K562 (cell line): ENCODE results near the gene LMAN2. TPM values are rescaled to one million over a fixed set of nuclear protein-coding genes. Genes with fewer than 3 reads are reported as not detected.
A peak's percentile ranks its signal among the peaks of the same experiment; 100 is the strongest.

Source experiments
- BDP1 ChIP-seq: IDR thresholded peaks from 3 replicates; pipeline ENCODE4 v1.6.1; 2011; ENCODE audit not compliant: insufficient read length, insufficient read depth
- CBX3 ChIP-seq, 2 experiments: IDR thresholded peaks; 1 replicate in 1 of 2; 2 replicates in 1 of 2; pipeline ENCODE4 v1.6.1; 2012; ENCODE audit warnings: inconsistent platforms in 2 of 2, low read length in 2 of 2, borderline replicate concordance in 1 of 2, control low read depth in 1 of 2
- FIP1L1 ChIP-seq: fragments of 200-400 bp; formaldehyde crosslinking; IDR thresholded peaks from 2 replicates; pipeline ENCODE4 v1.6.1; 2018; ENCODE audit warnings: mild to moderate bottlenecking, low read depth, low read length; ENCODE audit not compliant: poor library complexity, severe bottlenecking
- FOXP1 ChIP-seq: sonication (generic); formaldehyde crosslinking; IDR thresholded peaks from 2 replicates; pipeline ENCODE4 v1.8.0; 2022; ENCODE audit warnings: mild to moderate bottlenecking, missing genetic modification reagents
- GATAD2B ChIP-seq: fragments of 450-650 bp; IDR thresholded peaks from 2 replicates; pipeline ENCODE4 v1.6.1; 2017; ENCODE audit warnings: mild to moderate bottlenecking, borderline replicate concordance
- HMGN3 ChIP-seq: IDR thresholded peaks from 2 replicates; pipeline ENCODE4 v1.6.1; 2011; ENCODE audit warnings: borderline replicate concordance, low read depth, mild to moderate bottlenecking, mixed read lengths, low read length; ENCODE audit not compliant: insufficient read length; ENCODE audit errors: extremely low read depth
- KDM2B ChIP-seq: fragments of 250-450 bp; sonication (Bioruptor Pico); IDR thresholded peaks from 2 replicates; pipeline ENCODE4 v1.8.0; 2021; ENCODE audit warnings: mild to moderate bottlenecking, moderate library complexity
- NR4A1 ChIP-seq, 2 experiments: fragments of 250-450 bp in 1 of 2; fragments of 450-650 bp in 1 of 2; sonication (Bioruptor Pico) in 1 of 2; IDR thresholded peaks; 2 replicates each; pipeline versions ENCODE4 v1.4.0 to v1.6.1; 2016 to 2020; ENCODE audit warnings: mild to moderate bottlenecking in 2 of 2, missing compliant biosample characterization in 1 of 2, missing genetic modification characterization in 1 of 2, moderate library complexity in 1 of 2
- PHF8 ChIP-seq: fragments of 200-600 bp; sonication (generic); IDR thresholded peaks from 2 replicates; pipeline ENCODE4 v1.6.1; 2012; ENCODE audit warnings: mixed run types, mild to moderate bottlenecking, inconsistent platforms, low read length, moderate library complexity, borderline replicate concordance
- RBFOX2 ChIP-seq: fragments of 200-400 bp; formaldehyde crosslinking; IDR thresholded peaks from 2 replicates; pipeline ENCODE4 v1.6.1; 2017; ENCODE audit warnings: low read depth, mild to moderate bottlenecking, low read length, moderate library complexity
- SMAD3 ChIP-seq: fragments of 450-650 bp; formaldehyde crosslinking; conservative IDR thresholded peaks from 2 replicates; pipeline ENCODE4 v1.4.0; 2020; ENCODE audit warnings: mild to moderate bottlenecking
- SRF ChIP-seq, 2 experiments: fragments of 250-450, 450-650 bp in 1 of 2; sonication (Bioruptor Pico) in 1 of 2; sonication (generic) in 1 of 2; formaldehyde crosslinking; IDR thresholded peaks; 2 replicates each; pipeline versions ENCODE4 v1.5.0 to v1.5.1; 2020 to 2022; ENCODE audit warnings: mild to moderate bottlenecking in 1 of 2, missing genetic modification reagents in 1 of 2
- TCF3 ChIP-seq: sonication (generic); formaldehyde crosslinking; IDR thresholded peaks from 2 replicates; pipeline ENCODE4 v1.4.0; 2020; ENCODE audit warnings: mild to moderate bottlenecking, missing genetic modification reagents
- TFAM ChIP-seq: fragments of 250-450 bp; sonication (Bioruptor Pico); conservative IDR thresholded peaks from 2 replicates; pipeline ENCODE4 v1.5.0; 2021; ENCODE audit warnings: mild to moderate bottlenecking, moderate library complexity
- YY1 ChIP-seq, 3 experiments: IDR thresholded peaks; 2 replicates each; pipeline ENCODE4 v1.6.1; 2011; ENCODE audit warnings: low read length in 2 of 3, mild to moderate bottlenecking in 2 of 3, moderate library complexity in 2 of 3, borderline replicate concordance in 1 of 3, control low read depth in 1 of 3, low read depth in 1 of 3; ENCODE audit not compliant: insufficient read depth in 3 of 3, insufficient replicate concordance in 2 of 3, control insufficient read depth in 1 of 3, insufficient read length in 1 of 3; ENCODE audit errors: extremely low read depth in 1 of 3
- ZNF717 ChIP-seq: fragments of 250-450 bp; sonication (Bioruptor Pico); IDR thresholded peaks from 2 replicates; pipeline ENCODE4 v1.5.0; 2021
- ZNF77 ChIP-seq: fragments of 250-450 bp; sonication (Bioruptor Pico); IDR thresholded peaks from 2 replicates; pipeline ENCODE4 v1.5.0; 2020
- polyA plus RNA-seq, 8 experiments: library from polyadenylated mRNA; depleted of rRNA in 4 of 8; stranded (reverse) in 5 of 8; unstranded in 3 of 8; fragments of >200 nt; fragmentation: Nextera tagmentation in 2 of 8; fragmentation: Illumina TruSeq in 1 of 8; extraction: Ambion mirVana in 2 of 8; extraction: Trizol in 1 of 8; gene quantifications; 2 replicates each; pipeline versions ENCODE4 v1.2.1 to v1.2.3, GENCODE V29; 2011 to 2014; ENCODE audit warnings: inconsistent platforms in 1 of 8, missing spikeins in 1 of 8
- total RNA-seq, 7 experiments: library from RNA; depleted of rRNA in 6 of 7; stranded (reverse); fragments of >200 nt in 6 of 7; fragmentation: Illumina TruSeq in 2 of 7; extraction: Trizol in 2 of 7; gene quantifications; 2 replicates each; pipeline versions ENCODE4 v1.2.1 to v1.2.3, GENCODE V29; 2011 to 2021; ENCODE audit warnings: low replicate concordance in 1 of 7
- TF ChIP-seq, protein P1 (sequence below), 2 experiments: IDR thresholded peaks; 2 replicates each; pipeline ENCODE4 v1.6.1; 2011; ENCODE audit warnings: borderline replicate concordance in 1 of 2, control low read depth in 1 of 2, low read depth in 1 of 2, low read length in 1 of 2, mild to moderate bottlenecking in 1 of 2, mixed read lengths in 1 of 2, moderate library complexity in 1 of 2; ENCODE audit not compliant: insufficient read depth in 1 of 2, insufficient read length in 1 of 2, poor library complexity in 1 of 2, severe bottlenecking in 1 of 2; ENCODE audit errors: extremely low read depth in 1 of 2
- TF ChIP-seq, protein P2 (sequence below): sonication (generic); formaldehyde crosslinking; IDR thresholded peaks from 2 replicates; pipeline ENCODE4 v1.8.0; 2022; ENCODE audit warnings: missing genetic modification reagents, mild to moderate bottlenecking, moderate library complexity, borderline replicate concordance
- TF ChIP-seq, protein P3 (sequence below): fragments of 250-450 bp; sonication (Bioruptor Pico); IDR thresholded peaks from 2 replicates; pipeline ENCODE4 v1.4.0; 2020; ENCODE audit warnings: borderline replicate concordance

Gene LMAN2
- total and polyA plus RNA-seq, 9 of the 15 experiments (the other 6 are each of a cell fraction or from before 2014, with no cell fraction given): 2.7 to 254 (median 136) TPM

DNA sequence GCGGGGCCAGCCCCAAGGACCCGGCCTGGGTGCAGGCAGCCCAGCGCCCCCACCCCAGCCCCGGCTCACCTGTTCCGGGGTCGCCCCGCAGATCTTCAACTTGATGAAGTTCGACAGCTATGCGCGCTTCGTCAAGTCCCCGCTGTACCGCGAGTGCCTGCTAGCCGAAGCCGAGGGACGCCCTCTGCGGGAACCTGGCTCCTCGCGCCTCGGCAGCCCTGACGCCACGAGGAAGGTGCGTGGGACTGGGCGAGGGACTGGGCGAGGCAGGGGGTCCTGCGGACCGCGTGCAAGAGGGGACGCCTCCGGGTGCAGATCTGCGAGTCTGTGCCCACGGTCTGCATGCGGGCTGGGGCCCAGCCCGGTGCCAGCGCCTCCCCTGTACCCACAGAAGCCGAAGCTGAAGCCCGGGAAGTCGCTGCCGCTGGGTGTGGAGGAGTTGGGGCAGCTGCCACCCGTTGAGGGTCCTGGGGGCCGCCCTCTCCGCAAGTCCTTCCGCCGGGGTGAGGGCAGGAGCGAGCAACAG is 15.9 kb upstream of the LMAN2 start (continued):
- TF ChIP-seq, protein P1, sequence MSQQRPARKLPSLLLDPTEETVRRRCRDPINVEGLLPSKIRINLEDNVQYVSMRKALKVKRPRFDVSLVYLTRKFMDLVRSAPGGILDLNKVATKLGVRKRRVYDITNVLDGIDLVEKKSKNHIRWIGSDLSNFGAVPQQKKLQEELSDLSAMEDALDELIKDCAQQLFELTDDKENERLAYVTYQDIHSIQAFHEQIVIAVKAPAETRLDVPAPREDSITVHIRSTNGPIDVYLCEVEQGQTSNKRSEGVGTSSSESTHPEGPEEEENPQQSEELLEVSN (IDR thresholded peaks at IDR 0.05; ENCODE audit: borderline replicate concordance in 1 of 2, extremely low read depth in 1 of 2, insufficient read depth in 1 of 2, insufficient read length in 1 of 2, low read depth in 1 of 2, low read length in 1 of 2, poor library complexity in 1 of 2, severe bottlenecking in 1 of 2): peak; percentile 98 to 99
- TF ChIP-seq HMGN3: peak; percentile 59
- no peak for TF ChIP-seq SMAD3 (CRISPR knock-in tag)
- TF ChIP-seq, protein P2, sequence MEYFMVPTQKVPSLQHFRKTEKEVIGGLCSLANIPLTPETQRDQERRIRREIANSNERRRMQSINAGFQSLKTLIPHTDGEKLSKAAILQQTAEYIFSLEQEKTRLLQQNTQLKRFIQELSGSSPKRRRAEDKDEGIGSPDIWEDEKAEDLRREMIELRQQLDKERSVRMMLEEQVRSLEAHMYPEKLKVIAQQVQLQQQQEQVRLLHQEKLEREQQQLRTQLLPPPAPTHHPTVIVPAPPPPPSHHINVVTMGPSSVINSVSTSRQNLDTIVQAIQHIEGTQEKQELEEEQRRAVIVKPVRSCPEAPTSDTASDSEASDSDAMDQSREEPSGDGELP (CRISPR knock-in tag): peak; percentile 88
- TF ChIP-seq BDP1: no peak
- TF ChIP-seq NR4A1 (CRISPR knock-in tag; IDR thresholded peaks at IDR 0.05): no peak
- TF ChIP-seq NR4A1 (tag; IDR thresholded peaks at IDR 0.05): peak; percentile 72; the same call in 1 of the 2 replicates
- TF ChIP-seq RBFOX2: peak; percentile 72
- peak; percentile 16 for TF ChIP-seq FIP1L1
- TF ChIP-seq FOXP1 (CRISPR knock-in tag): peak; percentile 78; the same call in 1 of the 2 replicates
- TF ChIP-seq GATAD2B: peak; percentile 11; the same call in 1 of the 2 replicates
- no peak for TF ChIP-seq TFAM
- no peak for TF ChIP-seq ZNF77 (CRISPR knock-in tag)
- TF ChIP-seq TCF3 (CRISPR knock-in tag): 0 out of 2 replicates have a peak, but pooled peaks have one; percentile 30
- 0 out of 2 replicates have a peak, but pooled peaks have one; percentile 42 for TF ChIP-seq ZNF717 (CRISPR knock-in tag)
- peak; percentile 59; the same call in 1 of the 2 replicates for TF ChIP-seq PHF8
- TF ChIP-seq YY1 (IDR thresholded peaks at IDR 0.05; ENCODE audit: borderline replicate concordance in 1 of 3, control insufficient read depth in 1 of 3, extremely low read depth in 1 of 3, insufficient read depth in 3 of 3, insufficient read length in 1 of 3, insufficient replicate concordance in 2 of 3, low read depth in 1 of 3, low read length in 2 of 3): peak in 1 of 3 experiments; percentile 4
- 0 out of 4 replicates have a peak, but pooled peaks of 1 of the 2 experiments have one; percentile 14 for TF ChIP-seq SRF (CRISPR knock-in tag; IDR thresholded peaks at IDR 0.05)
- TF ChIP-seq CBX3 (IDR thresholded peaks at IDR 0.05; ENCODE audit: borderline replicate concordance in 1 of 2, low read length in 2 of 2): peak in 1 of 2 experiments; percentile 96; a peak in 2 of 3 replicates
- peak; percentile 78; the same call in 1 of the 2 replicates for TF ChIP-seq KDM2B (CRISPR knock-in tag)
- TF ChIP-seq, protein P3, sequence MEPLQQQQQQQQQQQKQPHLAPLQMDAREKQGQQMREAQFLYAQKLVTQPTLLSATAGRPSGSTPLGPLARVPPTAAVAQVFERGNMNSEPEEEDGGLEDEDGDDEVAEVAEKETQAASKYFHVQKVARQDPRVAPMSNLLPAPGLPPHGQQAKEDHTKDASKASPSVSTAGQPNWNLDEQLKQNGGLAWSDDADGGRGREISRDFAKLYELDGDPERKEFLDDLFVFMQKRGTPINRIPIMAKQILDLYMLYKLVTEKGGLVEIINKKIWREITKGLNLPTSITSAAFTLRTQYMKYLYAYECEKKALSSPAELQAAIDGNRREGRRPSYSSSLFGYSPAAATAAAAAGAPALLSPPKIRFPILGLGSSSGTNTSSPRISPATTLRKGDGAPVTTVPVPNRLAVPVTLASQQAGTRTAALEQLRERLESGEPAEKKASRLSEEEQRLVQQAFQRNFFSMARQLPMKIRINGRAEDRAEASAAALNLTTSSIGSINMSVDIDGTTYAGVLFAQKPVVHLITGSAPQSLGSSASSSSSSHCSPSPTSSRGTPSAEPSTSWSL (CRISPR knock-in tag): 0 out of 2 replicates have a peak, but pooled peaks have one; percentile 41
